GM12878 (cell line): ENCODE results near the gene ARHGAP19.

ENCODE experiments used
- ASH2L ChIP-seq: fragments of 300-600, 200-600 bp; sonication (generic); IDR thresholded peaks from 2 replicates; pipeline ENCODE4 v1.6.1; 2017; ENCODE audit warnings: low read depth, mild to moderate bottlenecking, borderline replicate concordance
- CREB1 ChIP-seq: IDR thresholded peaks from 2 replicates; pipeline ENCODE4 v1.6.1; 2012; ENCODE audit warnings: low read depth, mild to moderate bottlenecking, inconsistent platforms
- ESRRA ChIP-seq: IDR thresholded peaks from 2 replicates; pipeline ENCODE4 v1.6.1; 2012; ENCODE audit warnings: mild to moderate bottlenecking, low read length, improper control_type of control experiment
- ETV6 ChIP-seq, 2 experiments: fragments of 450-650 bp in 1 of 2; IDR thresholded peaks in 1 of 2; conservative IDR thresholded peaks in 1 of 2; 2 replicates each; pipeline ENCODE4 v1.6.1; 2014; ENCODE audit warnings: antibody characterized with exemption in 1 of 2, borderline replicate concordance in 1 of 2, low read depth in 1 of 2, mild to moderate bottlenecking in 1 of 2, moderate library complexity in 1 of 2
- HDAC6 ChIP-seq: fragments of 200-600 bp; sonication (generic); IDR thresholded peaks from one replicate; pipeline ENCODE4 v1.8.0; 2017; ENCODE audit warnings: antibody characterized with exemption; ENCODE audit not compliant: unreplicated experiment
- NFYB ChIP-seq: IDR thresholded peaks from 2 replicates; pipeline ENCODE4 v1.6.1; 2011; ENCODE audit warnings: low read depth, mild to moderate bottlenecking, low read length, improper control_type of control experiment, moderate library complexity; ENCODE audit not compliant: insufficient read depth
- POLR2A ChIP-seq: IDR thresholded peaks from 2 replicates; pipeline ENCODE4 v1.6.1; 2011; ENCODE audit warnings: low read depth, mild to moderate bottlenecking, low read length
- POLR2AphosphoS5 ChIP-seq: IDR thresholded peaks from 2 replicates; pipeline ENCODE4 v1.6.1; 2011; ENCODE audit warnings: mild to moderate bottlenecking, low read length, inconsistent platforms
- YY1 ChIP-seq: IDR thresholded peaks from 2 replicates; pipeline ENCODE4 v1.6.1; 2011; ENCODE audit warnings: low read depth, mild to moderate bottlenecking, low read length
- TF ChIP-seq, protein P1 (sequence below): fragments of 450-650 bp; IDR thresholded peaks from 2 replicates; pipeline ENCODE4 v1.6.1; 2018; ENCODE audit warnings: borderline replicate concordance, mild to moderate bottlenecking; ENCODE audit not compliant: partially characterized antibody
- TF ChIP-seq, protein P2 (sequence below): IDR thresholded peaks from 2 replicates; pipeline ENCODE4 v1.6.1; 2012; ENCODE audit warnings: low read depth, low read length, improper control_type of control experiment
- TF ChIP-seq, protein P3 (sequence below), 3 experiments: IDR thresholded peaks in 2 of 3; conservative IDR thresholded peaks in 1 of 3; 2 replicates each; pipeline ENCODE4 v1.5.1; 2011; ENCODE audit warnings: low read depth in 3 of 3, low read length in 3 of 3, mild to moderate bottlenecking in 3 of 3, control low read depth in 2 of 3, moderate library complexity in 2 of 3, inconsistent platforms in 1 of 3, mixed read lengths in 1 of 3; ENCODE audit not compliant: control insufficient read depth in 2 of 3, insufficient read depth in 1 of 3; ENCODE audit errors: extremely low read depth in 1 of 3
- TF ChIP-seq, protein P4 (sequence below): IDR thresholded peaks from 2 replicates; pipeline ENCODE4 v1.6.1; 2012; ENCODE audit warnings: mild to moderate bottlenecking, low read depth, low read length
- TF ChIP-seq, protein P5 (sequence below): fragments of 450-650 bp; IDR thresholded peaks from 2 replicates; pipeline ENCODE4 v1.6.1; 2017; ENCODE audit warnings: mild to moderate bottlenecking

DNA sequence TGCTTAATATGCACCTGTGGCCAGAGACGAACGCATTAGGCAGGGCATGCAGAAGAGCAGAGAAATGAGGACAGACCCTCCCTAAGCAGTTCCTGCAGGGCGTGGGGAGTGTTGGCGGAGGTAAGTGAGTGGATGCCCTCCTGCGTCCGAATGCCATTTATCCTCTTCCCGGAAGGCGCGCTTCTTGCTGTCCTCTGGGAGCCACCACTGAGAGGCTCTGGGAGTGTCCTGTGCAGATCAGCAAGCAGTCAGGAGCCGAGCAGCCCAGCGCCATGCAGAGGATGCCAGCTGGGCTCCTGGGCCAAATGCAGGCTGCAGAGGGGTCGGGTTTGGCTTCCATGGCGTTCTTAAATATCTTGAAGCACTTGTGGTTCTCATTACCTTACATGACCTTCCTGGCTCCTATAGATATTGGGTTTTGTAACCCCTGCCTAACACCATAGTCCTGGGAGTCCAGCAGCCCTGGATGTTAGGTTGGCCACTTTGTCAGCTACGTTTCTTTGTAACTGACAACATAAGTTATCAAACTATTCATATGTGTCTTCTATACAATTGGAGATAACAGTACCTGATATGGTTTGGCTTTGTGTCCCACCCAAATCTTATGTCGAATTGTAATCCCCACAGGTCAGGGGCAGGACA lies 76.7 kb downstream of the ARHGAP19 start:
- TF ChIP-seq POLR2AphosphoS5: no peak
- TF ChIP-seq, protein P1, sequence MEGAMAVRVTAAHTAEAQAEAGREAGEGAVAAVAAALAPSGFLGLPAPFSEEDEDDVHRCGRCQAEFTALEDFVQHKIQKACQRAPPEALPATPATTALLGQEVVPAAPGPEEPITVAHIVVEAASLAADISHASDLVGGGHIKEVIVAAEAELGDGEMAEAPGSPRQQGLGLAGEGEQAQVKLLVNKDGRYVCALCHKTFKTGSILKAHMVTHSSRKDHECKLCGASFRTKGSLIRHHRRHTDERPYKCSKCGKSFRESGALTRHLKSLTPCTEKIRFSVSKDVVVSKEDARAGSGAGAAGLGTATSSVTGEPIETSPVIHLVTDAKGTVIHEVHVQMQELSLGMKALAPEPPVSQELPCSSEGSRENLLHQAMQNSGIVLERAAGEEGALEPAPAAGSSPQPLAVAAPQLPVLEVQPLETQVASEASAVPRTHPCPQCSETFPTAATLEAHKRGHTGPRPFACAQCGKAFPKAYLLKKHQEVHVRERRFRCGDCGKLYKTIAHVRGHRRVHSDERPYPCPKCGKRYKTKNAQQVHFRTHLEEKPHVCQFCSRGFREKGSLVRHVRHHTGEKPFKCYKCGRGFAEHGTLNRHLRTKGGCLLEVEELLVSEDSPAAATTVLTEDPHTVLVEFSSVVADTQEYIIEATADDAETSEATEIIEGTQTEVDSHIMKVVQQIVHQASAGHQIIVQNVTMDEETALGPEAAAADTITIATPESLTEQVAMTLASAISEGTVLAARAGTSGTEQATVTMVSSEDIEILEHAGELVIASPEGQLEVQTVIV: no peak
- TF ChIP-seq, protein P2, sequence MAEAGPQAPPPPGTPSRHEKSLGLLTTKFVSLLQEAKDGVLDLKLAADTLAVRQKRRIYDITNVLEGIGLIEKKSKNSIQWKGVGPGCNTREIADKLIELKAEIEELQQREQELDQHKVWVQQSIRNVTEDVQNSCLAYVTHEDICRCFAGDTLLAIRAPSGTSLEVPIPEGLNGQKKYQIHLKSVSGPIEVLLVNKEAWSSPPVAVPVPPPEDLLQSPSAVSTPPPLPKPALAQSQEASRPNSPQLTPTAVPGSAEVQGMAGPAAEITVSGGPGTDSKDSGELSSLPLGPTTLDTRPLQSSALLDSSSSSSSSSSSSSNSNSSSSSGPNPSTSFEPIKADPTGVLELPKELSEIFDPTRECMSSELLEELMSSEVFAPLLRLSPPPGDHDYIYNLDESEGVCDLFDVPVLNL: no peak
- no peak for TF ChIP-seq CREB1
- TF ChIP-seq, protein P3, sequence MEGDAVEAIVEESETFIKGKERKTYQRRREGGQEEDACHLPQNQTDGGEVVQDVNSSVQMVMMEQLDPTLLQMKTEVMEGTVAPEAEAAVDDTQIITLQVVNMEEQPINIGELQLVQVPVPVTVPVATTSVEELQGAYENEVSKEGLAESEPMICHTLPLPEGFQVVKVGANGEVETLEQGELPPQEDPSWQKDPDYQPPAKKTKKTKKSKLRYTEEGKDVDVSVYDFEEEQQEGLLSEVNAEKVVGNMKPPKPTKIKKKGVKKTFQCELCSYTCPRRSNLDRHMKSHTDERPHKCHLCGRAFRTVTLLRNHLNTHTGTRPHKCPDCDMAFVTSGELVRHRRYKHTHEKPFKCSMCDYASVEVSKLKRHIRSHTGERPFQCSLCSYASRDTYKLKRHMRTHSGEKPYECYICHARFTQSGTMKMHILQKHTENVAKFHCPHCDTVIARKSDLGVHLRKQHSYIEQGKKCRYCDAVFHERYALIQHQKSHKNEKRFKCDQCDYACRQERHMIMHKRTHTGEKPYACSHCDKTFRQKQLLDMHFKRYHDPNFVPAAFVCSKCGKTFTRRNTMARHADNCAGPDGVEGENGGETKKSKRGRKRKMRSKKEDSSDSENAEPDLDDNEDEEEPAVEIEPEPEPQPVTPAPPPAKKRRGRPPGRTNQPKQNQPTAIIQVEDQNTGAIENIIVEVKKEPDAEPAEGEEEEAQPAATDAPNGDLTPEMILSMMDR (IDR thresholded peaks at IDR 0.05 in 2 of 3, conservative IDR thresholded peaks at IDR 0.05 in 1 of 3; ENCODE audit: control insufficient read depth in 2 of 3, extremely low read depth in 1 of 3, insufficient read depth in 1 of 3, low read depth in 3 of 3, low read length in 3 of 3): no peak
- TF ChIP-seq, protein P4, sequence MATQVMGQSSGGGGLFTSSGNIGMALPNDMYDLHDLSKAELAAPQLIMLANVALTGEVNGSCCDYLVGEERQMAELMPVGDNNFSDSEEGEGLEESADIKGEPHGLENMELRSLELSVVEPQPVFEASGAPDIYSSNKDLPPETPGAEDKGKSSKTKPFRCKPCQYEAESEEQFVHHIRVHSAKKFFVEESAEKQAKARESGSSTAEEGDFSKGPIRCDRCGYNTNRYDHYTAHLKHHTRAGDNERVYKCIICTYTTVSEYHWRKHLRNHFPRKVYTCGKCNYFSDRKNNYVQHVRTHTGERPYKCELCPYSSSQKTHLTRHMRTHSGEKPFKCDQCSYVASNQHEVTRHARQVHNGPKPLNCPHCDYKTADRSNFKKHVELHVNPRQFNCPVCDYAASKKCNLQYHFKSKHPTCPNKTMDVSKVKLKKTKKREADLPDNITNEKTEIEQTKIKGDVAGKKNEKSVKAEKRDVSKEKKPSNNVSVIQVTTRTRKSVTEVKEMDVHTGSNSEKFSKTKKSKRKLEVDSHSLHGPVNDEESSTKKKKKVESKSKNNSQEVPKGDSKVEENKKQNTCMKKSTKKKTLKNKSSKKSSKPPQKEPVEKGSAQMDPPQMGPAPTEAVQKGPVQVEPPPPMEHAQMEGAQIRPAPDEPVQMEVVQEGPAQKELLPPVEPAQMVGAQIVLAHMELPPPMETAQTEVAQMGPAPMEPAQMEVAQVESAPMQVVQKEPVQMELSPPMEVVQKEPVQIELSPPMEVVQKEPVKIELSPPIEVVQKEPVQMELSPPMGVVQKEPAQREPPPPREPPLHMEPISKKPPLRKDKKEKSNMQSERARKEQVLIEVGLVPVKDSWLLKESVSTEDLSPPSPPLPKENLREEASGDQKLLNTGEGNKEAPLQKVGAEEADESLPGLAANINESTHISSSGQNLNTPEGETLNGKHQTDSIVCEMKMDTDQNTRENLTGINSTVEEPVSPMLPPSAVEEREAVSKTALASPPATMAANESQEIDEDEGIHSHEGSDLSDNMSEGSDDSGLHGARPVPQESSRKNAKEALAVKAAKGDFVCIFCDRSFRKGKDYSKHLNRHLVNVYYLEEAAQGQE: no peak
- no peak for TF ChIP-seq ETV6 (conservative IDR thresholded peaks at IDR 0.05 in 1 of 2, IDR thresholded peaks at IDR 0.05 in 1 of 2; ENCODE audit: borderline replicate concordance in 1 of 2, low read depth in 1 of 2)
- TF ChIP-seq ASH2L: no peak
- TF ChIP-seq HDAC6: no peak
- no peak for TF ChIP-seq ESRRA
- no peak for TF ChIP-seq YY1
- no peak for TF ChIP-seq NFYB
- no peak for TF ChIP-seq POLR2A
- TF ChIP-seq, protein P5, sequence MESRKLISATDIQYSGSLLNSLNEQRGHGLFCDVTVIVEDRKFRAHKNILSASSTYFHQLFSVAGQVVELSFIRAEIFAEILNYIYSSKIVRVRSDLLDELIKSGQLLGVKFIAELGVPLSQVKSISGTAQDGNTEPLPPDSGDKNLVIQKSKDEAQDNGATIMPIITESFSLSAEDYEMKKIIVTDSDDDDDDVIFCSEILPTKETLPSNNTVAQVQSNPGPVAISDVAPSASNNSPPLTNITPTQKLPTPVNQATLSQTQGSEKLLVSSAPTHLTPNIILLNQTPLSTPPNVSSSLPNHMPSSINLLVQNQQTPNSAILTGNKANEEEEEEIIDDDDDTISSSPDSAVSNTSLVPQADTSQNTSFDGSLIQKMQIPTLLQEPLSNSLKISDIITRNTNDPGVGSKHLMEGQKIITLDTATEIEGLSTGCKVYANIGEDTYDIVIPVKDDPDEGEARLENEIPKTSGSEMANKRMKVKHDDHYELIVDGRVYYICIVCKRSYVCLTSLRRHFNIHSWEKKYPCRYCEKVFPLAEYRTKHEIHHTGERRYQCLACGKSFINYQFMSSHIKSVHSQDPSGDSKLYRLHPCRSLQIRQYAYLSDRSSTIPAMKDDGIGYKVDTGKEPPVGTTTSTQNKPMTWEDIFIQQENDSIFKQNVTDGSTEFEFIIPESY: no peak
